ENCODE measurements around the gene FRYL. TPM values are rescaled to one million over a fixed set of nuclear protein-coding genes. Genes with fewer than 3 reads are reported as not detected.

FRYL gene
- total and polyA plus RNA-seq, 11 donors: 12.3 to 61.3 (median 34.4) TPM

GRCh38 chr4:48692897-48693296 lies 87.2 kb downstream of the FRYL start:
- H3K36me3 ChIP-seq: no peaks in the 10 kb centered on the region
- intact Hi-C loops (cut with DNase I): loop anchor here in 4 of 10 donors (10.0 kb wide), 2 partner anchors 82 to 142 kb away; partner anchors contain the start of gene OCIAD1 (in 2 of the 4)
- no peak overlapping the region for H3K27ac ChIP-seq
- no peak overlapping the region for H3K4me3 ChIP-seq
- H3K9me3 ChIP-seq: no peaks in the 10 kb centered on the region
- ATAC-seq (no peak), DNase-seq (no peak)
- H3K4me1 ChIP-seq: peaks cover 0 to 27% (median 10%) of the 10 kb centered on the region in 12 donors
- no peak for TF ChIP-seq CTCF (IDR thresholded peaks at IDR 0.05)
- no peak for TF ChIP-seq POLR2A (IDR thresholded peaks at IDR 0.05)
- H3K27me3 ChIP-seq: no peaks in the 10 kb centered on the region
- 80 to 84% (median 83%) methylated on average over 2 of the region's 2 CpGs for WGBS, 4 donors

GRCh38 chr4:48692044-48692443 lies 88.0 kb downstream of the FRYL start:
- Histone ChIP-seq H3K27me3 (no peaks in the 10 kb centered on the region), H3K9me3 (no peaks in the 10 kb centered on the region), H3K4me1 (peaks cover 0 to 29% (median 9%) of the 10 kb centered on the region in 12 donors), H3K27ac (no peak overlapping the region), H3K36me3 (no peaks in the 10 kb centered on the region), H3K4me3 (no peak overlapping the region)
- no peak for TF ChIP-seq POLR2A (IDR thresholded peaks at IDR 0.05)
- no peak for TF ChIP-seq CTCF (IDR thresholded peaks at IDR 0.05)
- no peak for ATAC-seq
- WGBS, 4 donors: 84 to 89% (median 86%) methylated on average over 2 of the region's 2 CpGs
- intact Hi-C loops (cut with DNase I): loop anchor here in 4 of 10 donors (10.0 kb wide), 2 partner anchors 83 to 143 kb away; partner anchors contain the start of gene OCIAD1 (in 2 of the 4)
- no peak for DNase-seq

GRCh38 chr4:48688953-48689352 lies 91.1 kb downstream of the FRYL start:
- 94 to 96% (median 95%) methylated on average over 1 of the region's 1 CpG for WGBS, 4 donors
- no peaks in the 10 kb centered on the region for H3K27me3 ChIP-seq
- H3K4me1 ChIP-seq: peaks cover 0 to 46% (median 10%) of the 10 kb centered on the region in 12 donors
- no peak overlapping the region for H3K4me3 ChIP-seq
- DNase-seq: no peak
- intact Hi-C loops (cut with DNase I): loop anchor here in 5 of 10 donors (5.0 to 10.0 kb wide), 4 partner anchors 86 to 273 kb away; no protein-coding TSS in a partner anchor
- H3K27ac ChIP-seq: no peak overlapping the region
- TF ChIP-seq POLR2A (IDR thresholded peaks at IDR 0.05) (no peak), CTCF (IDR thresholded peaks at IDR 0.05) (no peak)
- no peaks in the 10 kb centered on the region for H3K9me3 ChIP-seq
- H3K36me3 ChIP-seq: no peaks in the 10 kb centered on the region
- ATAC-seq: no peak

- 75 to 85% (median 81%) methylated on average over 10 of the region's 10 CpGs for WGBS, 4 donors
- intact Hi-C loops (cut with DNase I): loop anchor here in 5 of 10 donors (5.0 to 10.0 kb wide), 4 partner anchors 87 to 275 kb away; no protein-coding TSS in a partner anchor
- Histone ChIP-seq H3K27ac (no peak overlapping the region), H3K4me1 (peaks cover 0 to 46% (median 9%) of the 10 kb centered on the region in 12 donors), H3K9me3 (no peaks in the 10 kb centered on the region), H3K4me3 (no peak overlapping the region), H3K27me3 (no peaks in the 10 kb centered on the region), H3K36me3 (no peaks in the 10 kb centered on the region)
- no peak for ATAC-seq
- TF ChIP-seq POLR2A (IDR thresholded peaks at IDR 0.05): no peak
- TF ChIP-seq CTCF (IDR thresholded peaks at IDR 0.05): no peak
- DNase-seq: no peak
Observed at GRCh38 chr4:48687313-48688051, 92.6 kb downstream of the FRYL start.
